HepG2 (cell line): ENCODE data around the gene KRT24. TPM values are rescaled to one million over a fixed set of nuclear protein-coding genes. Genes with fewer than 3 reads are reported as not detected.

ENCODE experiments used
- ATAC-seq: fragments of 200-7000 bp; cut with Tn5 transposase; 3 replicates; pipeline ENCODE4 v1.9.1; 2020; ENCODE audit warnings: mild to moderate bottlenecking, moderate library complexity
- BruUV-seq: library from RNA; stranded (reverse); fragments of 400-500 nt; replicated peaks from 2 replicates; lab custom pipeline; 2021; lab: Mats Ljungman, UMichigan
- CTCF ChIA-PET: fragments of 300-600 bp; formaldehyde crosslinking; extraction: SDS; loops from one replicate; lab custom pipeline; 2021; ENCODE audit warnings: low total read pairs, inconsistent platforms, low intra/inter-chr PET ratio; lab: Yijun Ruan, JAX
- POLR2A ChIA-PET: fragments of 350-600 bp; sonication (Branson Sonifier 250); formaldehyde crosslinking; loops from one replicate; lab custom pipeline; 2020; ENCODE audit warnings: antibody characterized with exemption, inconsistent platforms; lab: Yijun Ruan, JAX
- DNase-seq: peaks from one replicate; pipeline ENCODE4 v3.0.0-alpha.2; 2015; ENCODE audit warnings: low spot score
- FAIRE-seq: peaks from 3 replicates; lab custom pipeline; 2011; peaks lifted over from hg19 to GRCh38; lab: Jason Lieb, UNC
- H2AFZ ChIP-seq: one replicate; pipeline ENCODE4 v1.6.1; 2011; ENCODE audit warnings: low read length, inconsistent platforms
- H3K27ac ChIP-seq: fragments of 300-600 bp; 3 replicates; pipeline ENCODE4 v1.8.0; 2011; ENCODE audit warnings: mixed run types, mild to moderate bottlenecking, mixed read lengths, low read length, inconsistent platforms; ENCODE audit not compliant: insufficient read depth; ENCODE audit errors: extremely low read length
- H3K27me3 ChIP-seq, 2 experiments: fragments of 200-600 bp in 1 of 2; 2 replicates in 1 of 2; 3 replicates in 1 of 2; pipeline versions ENCODE4 v1.6.0 to v1.8.0; 2011; ENCODE audit warnings: low read length in 2 of 2, mild to moderate bottlenecking in 2 of 2, moderate library complexity in 2 of 2, inconsistent platforms in 1 of 2; ENCODE audit not compliant: insufficient read depth in 2 of 2, control insufficient read depth in 1 of 2
- H3K36me3 ChIP-seq, 2 experiments: fragments of 200-600 bp in 1 of 2; replicated peaks in 1 of 2; 2 replicates in 1 of 2; 3 replicates in 1 of 2; pipeline versions ENCODE4 v1.5.1 to v1.8.0; 2011; ENCODE audit warnings: low read length in 2 of 2, inconsistent platforms in 1 of 2; ENCODE audit not compliant: insufficient read depth in 2 of 2, control insufficient read depth in 1 of 2
- H3K4me1 ChIP-seq: 2 replicates; pipeline ENCODE4 v1.5.1; 2012; ENCODE audit warnings: low read length, inconsistent platforms; ENCODE audit not compliant: insufficient read depth
- H3K4me2 ChIP-seq: 2 replicates; pipeline ENCODE4 v1.6.0; 2011; ENCODE audit warnings: low read depth, low read length, inconsistent platforms
- H3K4me3 ChIP-seq, 3 experiments: fragments of 200-600 bp in 1 of 3; sonication (generic), shearing (Covaris generic) in 1 of 3; replicated peaks in 1 of 3; 2 replicates each; pipeline ENCODE4 v1.5.1; 2011 to 2016; ENCODE audit warnings: low read length in 3 of 3, inconsistent platforms in 2 of 3, low read depth in 2 of 3, mild to moderate bottlenecking in 2 of 3, control low read depth in 1 of 3, mixed read lengths in 1 of 3; ENCODE audit not compliant: insufficient read depth in 1 of 3
- H3K79me2 ChIP-seq: one replicate; pipeline ENCODE4 v1.6.1; 2011; ENCODE audit warnings: low read length, inconsistent platforms; ENCODE audit not compliant: insufficient read depth
- H3K9ac ChIP-seq: 2 replicates; pipeline ENCODE4 v1.6.0; 2011; ENCODE audit warnings: mild to moderate bottlenecking, low read depth, low read length, inconsistent platforms; ENCODE audit not compliant: insufficient read depth
- H3K9me3 ChIP-seq: 2 replicates; pipeline ENCODE4 v1.5.1; 2012; ENCODE audit warnings: mild to moderate bottlenecking, low read length
- H4K20me1 ChIP-seq: 2 replicates; pipeline ENCODE4 v1.6.0; 2011; ENCODE audit warnings: inconsistent platforms, mild to moderate bottlenecking, low read length, moderate library complexity; ENCODE audit not compliant: insufficient read depth
- JUND ChIP-seq: sonication (generic); formaldehyde crosslinking; IDR thresholded peaks from 2 replicates; pipeline ENCODE4 v1.8.0; 2022; ENCODE audit warnings: mild to moderate bottlenecking, missing genetic modification reagents
- KMT2A ChIP-seq: sonication (generic); formaldehyde crosslinking; IDR thresholded peaks from 2 replicates; pipeline ENCODE4 v1.4.0; 2020; ENCODE audit warnings: missing genetic modification reagents
- MLLT10 ChIP-seq: sonication (generic); formaldehyde crosslinking; IDR thresholded peaks from 2 replicates; pipeline ENCODE4 v1.4.0; 2020; ENCODE audit warnings: missing genetic modification reagents
- NR2F2 ChIP-seq: IDR thresholded peaks from 2 replicates; pipeline ENCODE4 v1.6.1; 2012; ENCODE audit warnings: low read depth, inconsistent platforms, borderline replicate concordance
- SMAD1 ChIP-seq: sonication (generic); formaldehyde crosslinking; IDR thresholded peaks from 2 replicates; pipeline ENCODE4 v1.4.0; 2020; ENCODE audit warnings: missing genetic modification reagents, low read depth, mild to moderate bottlenecking, borderline replicate concordance
- ZNF33B ChIP-seq: sonication (generic); formaldehyde crosslinking; IDR thresholded peaks from 2 replicates; pipeline ENCODE4 v1.5.1; 2020; ENCODE audit warnings: mild to moderate bottlenecking, missing genetic modification reagents
- WGBS: methylation state at CpG from one replicate; pipeline ENCODE4 v1.1.6; 2017; ENCODE audit warnings: low lambda C conversion rate; 5-methylcytosine and 5-hydroxymethylcytosine counted together
- in situ Hi-C: cut with HindIII; loops from 2 replicates; pipeline ENCODE4 v1.10.0; 2017; ENCODE audit warnings: low pct_unique_long_range_greater_than_20kb; ENCODE audit not compliant: extremely low pct_ligation_motif_present
- intact Hi-C: fragments of 100-400 bp; cut with micrococcal nuclease; formaldehyde crosslinking; loops from one replicate; pipeline ENCODE4 v1.10.0; 2022; ENCODE audit not compliant: unreplicated experiment
- polyA plus RNA-seq, 8 experiments: library from polyadenylated mRNA; depleted of rRNA in 3 of 8; stranded (reverse) in 7 of 8; unstranded in 1 of 8; fragments of >200 nt; fragmentation: Illumina TruSeq in 4 of 8; extraction: Trizol in 4 of 8; gene quantifications; 2 replicates each; pipeline versions ENCODE4 v1.2.1 to v1.2.3, GENCODE V29; 2011 to 2016; ENCODE audit warnings: low read depth in 4 of 8, missing spikeins in 1 of 8, mixed read lengths in 1 of 8; ENCODE audit not compliant: insufficient read depth in 1 of 8
- total RNA-seq, 5 experiments: library from RNA; depleted of rRNA; stranded (reverse); fragments of >200 nt; fragmentation: Illumina TruSeq; extraction: Trizol; gene quantifications; 2 replicates each; pipeline ENCODE4 v1.2.3, GENCODE V29; 2016; ENCODE audit warnings: low read depth in 1 of 5
- TF ChIP-seq, protein P1 (sequence below): sonication (generic); formaldehyde crosslinking; IDR thresholded peaks from 2 replicates; pipeline ENCODE4 v1.4.0; 2020; ENCODE audit warnings: missing genetic modification reagents, borderline replicate concordance
- TF ChIP-seq, protein P2 (sequence below): sonication (generic); formaldehyde crosslinking; IDR thresholded peaks from 2 replicates; pipeline ENCODE4 v1.4.0; 2020; ENCODE audit warnings: missing genetic modification reagents, borderline replicate concordance
- TF ChIP-seq, protein P3 (sequence below): sonication (generic); formaldehyde crosslinking; IDR thresholded peaks from 2 replicates; pipeline ENCODE4 v1.9.0; 2021; ENCODE audit warnings: mild to moderate bottlenecking, missing genetic modification reagents
- TF ChIP-seq, protein P4 (sequence below): IDR thresholded peaks from 2 replicates; pipeline ENCODE4 v1.6.1; 2018; ENCODE audit warnings: missing genetic modification reagents, mild to moderate bottlenecking, missing compliant biosample characterization

Gene KRT24
- total and polyA plus RNA-seq, 2 of the 13 experiments (the other 11 are each of a cell fraction or from before 2014, with no cell fraction given): not detected

DNA sequence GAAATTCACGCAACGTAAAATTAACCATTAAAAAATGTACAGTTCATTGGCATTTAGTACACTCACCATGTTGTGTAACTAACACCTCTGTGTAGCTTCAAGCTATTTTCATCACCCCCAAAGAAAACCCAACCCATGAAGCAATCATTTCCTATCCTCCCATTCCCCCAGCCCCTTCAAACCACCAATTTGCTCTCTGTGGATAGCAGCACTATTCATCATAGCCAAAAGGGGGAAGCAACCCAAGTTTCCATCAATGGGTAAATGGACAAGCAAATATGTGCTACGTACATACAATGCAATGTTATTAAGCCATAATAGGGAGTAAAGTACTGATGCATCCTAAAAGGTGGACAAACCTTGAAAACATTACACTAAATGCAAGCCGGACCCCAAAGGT, 27.6 kb downstream of the KRT24 start:
- in situ Hi-C loops (no loop called here), intact Hi-C loops (no loop called here)
- ChIA-PET CTCF (no interaction called here), POLR2A (no interaction called here)
- Histone ChIP-seq H3K4me1 (no peaks in the 10 kb centered on the region), H3K79me2 (no peaks in the 10 kb centered on the region), H2AFZ (no peak overlapping the region), H3K9me3 (no peaks in the 10 kb centered on the region), H3K36me3 (no peaks in the 10 kb centered on the region), H3K9ac (no peak overlapping the region), H3K4me3 (no peak overlapping the region), H3K4me2 (no peak overlapping the region), H3K27ac (no peak overlapping the region), H3K27me3 (peaks cover 0 to 20% of the 10 kb centered on the region in 2 experiments; a peak in 2 of 5 replicates), H4K20me1 (no peaks in the 10 kb centered on the region)
- FAIRE-seq (no peak), DNase-seq (no peak), ATAC-seq (no peak)
- WGBS: 82% methylated on average over 4 of the region's 4 CpGs
- BruUV-seq: no TSS peak
- TF ChIP-seq, protein P1, sequence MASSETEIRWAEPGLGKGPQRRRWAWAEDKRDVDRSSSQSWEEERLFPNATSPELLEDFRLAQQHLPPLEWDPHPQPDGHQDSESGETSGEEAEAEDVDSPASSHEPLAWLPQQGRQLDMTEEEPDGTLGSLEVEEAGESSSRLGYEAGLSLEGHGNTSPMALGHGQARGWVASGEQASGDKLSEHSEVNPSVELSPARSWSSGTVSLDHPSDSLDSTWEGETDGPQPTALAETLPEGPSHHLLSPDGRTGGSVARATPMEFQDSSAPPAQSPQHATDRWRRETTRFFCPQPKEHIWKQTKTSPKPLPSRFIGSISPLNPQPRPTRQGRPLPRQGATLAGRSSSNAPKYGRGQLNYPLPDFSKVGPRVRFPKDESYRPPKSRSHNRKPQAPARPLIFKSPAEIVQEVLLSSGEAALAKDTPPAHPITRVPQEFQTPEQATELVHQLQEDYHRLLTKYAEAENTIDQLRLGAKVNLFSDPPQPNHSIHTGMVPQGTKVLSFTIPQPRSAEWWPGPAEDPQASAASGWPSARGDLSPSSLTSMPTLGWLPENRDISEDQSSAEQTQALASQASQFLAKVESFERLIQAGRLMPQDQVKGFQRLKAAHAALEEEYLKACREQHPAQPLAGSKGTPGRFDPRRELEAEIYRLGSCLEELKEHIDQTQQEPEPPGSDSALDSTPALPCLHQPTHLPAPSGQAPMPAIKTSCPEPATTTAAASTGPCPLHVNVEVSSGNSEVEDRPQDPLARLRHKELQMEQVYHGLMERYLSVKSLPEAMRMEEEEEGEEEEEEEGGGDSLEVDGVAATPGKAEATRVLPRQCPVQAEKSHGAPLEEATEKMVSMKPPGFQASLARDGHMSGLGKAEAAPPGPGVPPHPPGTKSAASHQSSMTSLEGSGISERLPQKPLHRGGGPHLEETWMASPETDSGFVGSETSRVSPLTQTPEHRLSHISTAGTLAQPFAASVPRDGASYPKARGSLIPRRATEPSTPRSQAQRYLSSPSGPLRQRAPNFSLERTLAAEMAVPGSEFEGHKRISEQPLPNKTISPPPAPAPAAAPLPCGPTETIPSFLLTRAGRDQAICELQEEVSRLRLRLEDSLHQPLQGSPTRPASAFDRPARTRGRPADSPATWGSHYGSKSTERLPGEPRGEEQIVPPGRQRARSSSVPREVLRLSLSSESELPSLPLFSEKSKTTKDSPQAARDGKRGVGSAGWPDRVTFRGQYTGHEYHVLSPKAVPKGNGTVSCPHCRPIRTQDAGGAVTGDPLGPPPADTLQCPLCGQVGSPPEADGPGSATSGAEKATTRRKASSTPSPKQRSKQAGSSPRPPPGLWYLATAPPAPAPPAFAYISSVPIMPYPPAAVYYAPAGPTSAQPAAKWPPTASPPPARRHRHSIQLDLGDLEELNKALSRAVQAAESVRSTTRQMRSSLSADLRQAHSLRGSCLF: no peak
- TF ChIP-seq, protein P2, sequence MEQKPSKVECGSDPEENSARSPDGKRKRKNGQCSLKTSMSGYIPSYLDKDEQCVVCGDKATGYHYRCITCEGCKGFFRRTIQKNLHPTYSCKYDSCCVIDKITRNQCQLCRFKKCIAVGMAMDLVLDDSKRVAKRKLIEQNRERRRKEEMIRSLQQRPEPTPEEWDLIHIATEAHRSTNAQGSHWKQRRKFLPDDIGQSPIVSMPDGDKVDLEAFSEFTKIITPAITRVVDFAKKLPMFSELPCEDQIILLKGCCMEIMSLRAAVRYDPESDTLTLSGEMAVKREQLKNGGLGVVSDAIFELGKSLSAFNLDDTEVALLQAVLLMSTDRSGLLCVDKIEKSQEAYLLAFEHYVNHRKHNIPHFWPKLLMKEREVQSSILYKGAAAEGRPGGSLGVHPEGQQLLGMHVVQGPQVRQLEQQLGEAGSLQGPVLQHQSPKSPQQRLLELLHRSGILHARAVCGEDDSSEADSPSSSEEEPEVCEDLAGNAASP: no peak
- TF ChIP-seq NR2F2 (no peak), KMT2A (CRISPR knock-in tag) (no peak), ZNF33B (CRISPR knock-in tag) (no peak), MLLT10 (no peak), JUND (no peak), SMAD1 (CRISPR knock-in tag) (no peak)
- TF ChIP-seq, protein P3, sequence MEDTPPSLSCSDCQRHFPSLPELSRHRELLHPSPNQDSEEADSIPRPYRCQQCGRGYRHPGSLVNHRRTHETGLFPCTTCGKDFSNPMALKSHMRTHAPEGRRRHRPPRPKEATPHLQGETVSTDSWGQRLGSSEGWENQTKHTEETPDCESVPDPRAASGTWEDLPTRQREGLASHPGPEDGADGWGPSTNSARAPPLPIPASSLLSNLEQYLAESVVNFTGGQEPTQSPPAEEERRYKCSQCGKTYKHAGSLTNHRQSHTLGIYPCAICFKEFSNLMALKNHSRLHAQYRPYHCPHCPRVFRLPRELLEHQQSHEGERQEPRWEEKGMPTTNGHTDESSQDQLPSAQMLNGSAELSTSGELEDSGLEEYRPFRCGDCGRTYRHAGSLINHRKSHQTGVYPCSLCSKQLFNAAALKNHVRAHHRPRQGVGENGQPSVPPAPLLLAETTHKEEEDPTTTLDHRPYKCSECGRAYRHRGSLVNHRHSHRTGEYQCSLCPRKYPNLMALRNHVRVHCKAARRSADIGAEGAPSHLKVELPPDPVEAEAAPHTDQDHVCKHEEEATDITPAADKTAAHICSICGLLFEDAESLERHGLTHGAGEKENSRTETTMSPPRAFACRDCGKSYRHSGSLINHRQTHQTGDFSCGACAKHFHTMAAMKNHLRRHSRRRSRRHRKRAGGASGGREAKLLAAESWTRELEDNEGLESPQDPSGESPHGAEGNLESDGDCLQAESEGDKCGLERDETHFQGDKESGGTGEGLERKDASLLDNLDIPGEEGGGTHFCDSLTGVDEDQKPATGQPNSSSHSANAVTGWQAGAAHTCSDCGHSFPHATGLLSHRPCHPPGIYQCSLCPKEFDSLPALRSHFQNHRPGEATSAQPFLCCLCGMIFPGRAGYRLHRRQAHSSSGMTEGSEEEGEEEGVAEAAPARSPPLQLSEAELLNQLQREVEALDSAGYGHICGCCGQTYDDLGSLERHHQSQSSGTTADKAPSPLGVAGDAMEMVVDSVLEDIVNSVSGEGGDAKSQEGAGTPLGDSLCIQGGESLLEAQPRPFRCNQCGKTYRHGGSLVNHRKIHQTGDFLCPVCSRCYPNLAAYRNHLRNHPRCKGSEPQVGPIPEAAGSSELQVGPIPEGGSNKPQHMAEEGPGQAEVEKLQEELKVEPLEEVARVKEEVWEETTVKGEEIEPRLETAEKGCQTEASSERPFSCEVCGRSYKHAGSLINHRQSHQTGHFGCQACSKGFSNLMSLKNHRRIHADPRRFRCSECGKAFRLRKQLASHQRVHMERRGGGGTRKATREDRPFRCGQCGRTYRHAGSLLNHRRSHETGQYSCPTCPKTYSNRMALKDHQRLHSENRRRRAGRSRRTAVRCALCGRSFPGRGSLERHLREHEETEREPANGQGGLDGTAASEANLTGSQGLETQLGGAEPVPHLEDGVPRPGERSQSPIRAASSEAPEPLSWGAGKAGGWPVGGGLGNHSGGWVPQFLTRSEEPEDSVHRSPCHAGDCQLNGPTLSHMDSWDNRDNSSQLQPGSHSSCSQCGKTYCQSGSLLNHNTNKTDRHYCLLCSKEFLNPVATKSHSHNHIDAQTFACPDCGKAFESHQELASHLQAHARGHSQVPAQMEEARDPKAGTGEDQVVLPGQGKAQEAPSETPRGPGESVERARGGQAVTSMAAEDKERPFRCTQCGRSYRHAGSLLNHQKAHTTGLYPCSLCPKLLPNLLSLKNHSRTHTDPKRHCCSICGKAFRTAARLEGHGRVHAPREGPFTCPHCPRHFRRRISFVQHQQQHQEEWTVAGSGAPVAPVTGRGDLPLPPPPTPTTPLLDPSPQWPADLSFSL (CRISPR knock-in tag): no peak
- TF ChIP-seq, protein P4, sequence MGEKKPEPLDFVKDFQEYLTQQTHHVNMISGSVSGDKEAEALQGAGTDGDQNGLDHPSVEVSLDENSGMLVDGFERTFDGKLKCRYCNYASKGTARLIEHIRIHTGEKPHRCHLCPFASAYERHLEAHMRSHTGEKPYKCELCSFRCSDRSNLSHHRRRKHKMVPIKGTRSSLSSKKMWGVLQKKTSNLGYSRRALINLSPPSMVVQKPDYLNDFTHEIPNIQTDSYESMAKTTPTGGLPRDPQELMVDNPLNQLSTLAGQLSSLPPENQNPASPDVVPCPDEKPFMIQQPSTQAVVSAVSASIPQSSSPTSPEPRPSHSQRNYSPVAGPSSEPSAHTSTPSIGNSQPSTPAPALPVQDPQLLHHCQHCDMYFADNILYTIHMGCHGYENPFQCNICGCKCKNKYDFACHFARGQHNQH (CRISPR knock-in tag): no peak
